HepG2 (cell line): ENCODE data around the gene IFIT2. TPM values are rescaled to one million over a fixed set of nuclear protein-coding genes. Genes with fewer than 3 reads are reported as not detected.

Source experiments
- ARID2 ChIP-seq: sonication (generic); formaldehyde crosslinking; IDR thresholded peaks from 2 replicates; pipeline ENCODE4 v1.8.1; 2022; ENCODE audit warnings: mild to moderate bottlenecking, missing genetic modification reagents, borderline replicate concordance
- ATF5 ChIP-seq: sonication (generic); formaldehyde crosslinking; IDR thresholded peaks from 2 replicates; pipeline ENCODE4 v1.4.0; 2020; ENCODE audit warnings: mild to moderate bottlenecking, low read depth, missing genetic modification reagents
- CHD2 ChIP-seq: IDR thresholded peaks from 2 replicates; pipeline ENCODE4 v1.6.1; 2011; ENCODE audit warnings: low read depth, low read length, improper control_type of control experiment
- DRAP1 ChIP-seq: IDR thresholded peaks from 2 replicates; pipeline ENCODE4 v1.6.1; 2016; ENCODE audit warnings: missing genetic modification reagents, missing compliant biosample characterization
- E2F2 ChIP-seq: sonication (generic); formaldehyde crosslinking; IDR thresholded peaks from 2 replicates; pipeline ENCODE4 v1.4.0; 2020; ENCODE audit warnings: missing genetic modification reagents, borderline replicate concordance
- FLYWCH1 ChIP-seq: sonication (generic); formaldehyde crosslinking; IDR thresholded peaks from 2 replicates; pipeline ENCODE4 v1.8.1; 2023; ENCODE audit warnings: mild to moderate bottlenecking, missing genetic modification reagents
- FOXA1 ChIP-seq, 2 experiments: fragments of 450-650 bp in 1 of 2; sonication (generic) in 1 of 2; formaldehyde crosslinking in 1 of 2; IDR thresholded peaks; 2 replicates each; pipeline versions ENCODE4 v1.4.0 to v1.6.1; 2016 to 2020; ENCODE audit warnings: missing genetic modification reagents in 1 of 2
- IRF9 ChIP-seq: sonication (generic); formaldehyde crosslinking; IDR thresholded peaks from 2 replicates; pipeline ENCODE4 v1.8.0; 2022; ENCODE audit warnings: missing genetic modification reagents, mild to moderate bottlenecking, borderline replicate concordance
- KLF13 ChIP-seq: sonication (generic); formaldehyde crosslinking; IDR thresholded peaks from 2 replicates; pipeline ENCODE4 v1.4.0; 2020; ENCODE audit warnings: mild to moderate bottlenecking, missing genetic modification reagents
- MBD4 ChIP-seq: IDR thresholded peaks from 2 replicates; pipeline ENCODE4 v1.6.1; 2012; ENCODE audit warnings: low read length, inconsistent platforms, borderline replicate concordance
- SIN3A ChIP-seq: IDR thresholded peaks from 2 replicates; pipeline ENCODE4 v1.6.1; 2011; ENCODE audit warnings: low read depth, mild to moderate bottlenecking, control low read depth, low read length, borderline replicate concordance
- SNAPC4 ChIP-seq: sonication (generic); formaldehyde crosslinking; IDR thresholded peaks from 2 replicates; pipeline ENCODE4 v1.4.0; 2020; ENCODE audit warnings: mild to moderate bottlenecking, missing genetic modification reagents
- ZFP90 ChIP-seq: sonication (generic); formaldehyde crosslinking; IDR thresholded peaks from 2 replicates; pipeline ENCODE4 v1.8.0; 2022; ENCODE audit warnings: missing genetic modification reagents, mild to moderate bottlenecking, inconsistent platforms, borderline replicate concordance
- ZFP91 ChIP-seq: sonication (generic); formaldehyde crosslinking; IDR thresholded peaks from 2 replicates; pipeline ENCODE4 v1.9.0; 2022; ENCODE audit warnings: missing genetic modification reagents, mild to moderate bottlenecking, borderline replicate concordance
- ZNF251 ChIP-seq: sonication (generic); formaldehyde crosslinking; IDR thresholded peaks from 2 replicates; pipeline ENCODE4 v1.9.0; 2021; ENCODE audit warnings: mild to moderate bottlenecking, missing genetic modification reagents
- ZNF558 ChIP-seq: sonication (generic); formaldehyde crosslinking; IDR thresholded peaks from 2 replicates; pipeline ENCODE4 v1.9.0; 2022; ENCODE audit warnings: mild to moderate bottlenecking, missing genetic modification reagents, borderline replicate concordance
- ZNF580 ChIP-seq: IDR thresholded peaks from 2 replicates; pipeline ENCODE4 v1.6.1; 2016; ENCODE audit warnings: low read depth, borderline replicate concordance
- ZNF674 ChIP-seq: sonication (generic); formaldehyde crosslinking; IDR thresholded peaks from 2 replicates; pipeline ENCODE4 v1.5.0; 2020; ENCODE audit warnings: low read depth, mild to moderate bottlenecking, missing genetic modification reagents
- ZNF761 ChIP-seq: sonication (generic); formaldehyde crosslinking; conservative IDR thresholded peaks from 2 replicates; pipeline ENCODE4 v1.4.0; 2020; ENCODE audit warnings: mild to moderate bottlenecking, missing genetic modification reagents
- polyA plus RNA-seq, 8 experiments: library from polyadenylated mRNA; depleted of rRNA in 3 of 8; stranded (reverse) in 7 of 8; unstranded in 1 of 8; fragments of >200 nt; fragmentation: Illumina TruSeq in 4 of 8; extraction: Trizol in 4 of 8; gene quantifications; 2 replicates each; pipeline versions ENCODE4 v1.2.1 to v1.2.3, GENCODE V29; 2011 to 2016; ENCODE audit warnings: low read depth in 4 of 8, missing spikeins in 1 of 8, mixed read lengths in 1 of 8; ENCODE audit not compliant: insufficient read depth in 1 of 8
- total RNA-seq, 5 experiments: library from RNA; depleted of rRNA; stranded (reverse); fragments of >200 nt; fragmentation: Illumina TruSeq; extraction: Trizol; gene quantifications; 2 replicates each; pipeline ENCODE4 v1.2.3, GENCODE V29; 2016; ENCODE audit warnings: low read depth in 1 of 5

IFIT2 gene
- total and polyA plus RNA-seq, 2 of the 13 experiments (the other 11 are each of a cell fraction or from before 2014, with no cell fraction given), result 0.04 to 0.15 TPM

- TF ChIP-seq ZNF558 (no peak), ATF5 (CRISPR knock-in tag) (no peak), SIN3A (no peak), ZNF674 (CRISPR knock-in tag) (no peak), FLYWCH1 (no peak), ZNF761 (CRISPR knock-in tag) (no peak), CHD2 (no peak), ZNF251 (CRISPR knock-in tag) (no peak), SNAPC4 (CRISPR knock-in tag) (0 out of 2 replicates have a peak, but pooled peaks have one; percentile 36), ZFP91 (CRISPR knock-in tag) (no peak), IRF9 (CRISPR knock-in tag) (no peak), ZNF580 (CRISPR knock-in tag) (no peak), ZFP90 (peak; percentile 54; the same call in 1 of the 2 replicates), ARID2 (CRISPR knock-in tag) (no peak), FOXA1 (IDR thresholded peaks at IDR 0.05) (no peak), FOXA1 (CRISPR knock-in tag; IDR thresholded peaks at IDR 0.05) (no peak), DRAP1 (CRISPR knock-in tag) (no peak), KLF13 (CRISPR knock-in tag) (no peak), E2F2 (0 out of 2 replicates have a peak, but pooled peaks have one; percentile 16), MBD4 (no peak)
Measured at GRCh38 chr10:89332123-89332633, 30.3 kb downstream of the IFIT2 start (continued).
